GM18873 (cell line): ENCODE results near the gene SHC4.

Experiments
- ATAC-seq: cut with Tn5 transposase; IDR thresholded peaks from one replicate; pipeline ENCODE4 v1.9.1; 2021; ENCODE audit warnings: mild to moderate bottlenecking, moderate library complexity, moderate number of reproducible peaks; ENCODE audit not compliant: unreplicated experiment, low FRiP score

Gene SHC4

DNA sequence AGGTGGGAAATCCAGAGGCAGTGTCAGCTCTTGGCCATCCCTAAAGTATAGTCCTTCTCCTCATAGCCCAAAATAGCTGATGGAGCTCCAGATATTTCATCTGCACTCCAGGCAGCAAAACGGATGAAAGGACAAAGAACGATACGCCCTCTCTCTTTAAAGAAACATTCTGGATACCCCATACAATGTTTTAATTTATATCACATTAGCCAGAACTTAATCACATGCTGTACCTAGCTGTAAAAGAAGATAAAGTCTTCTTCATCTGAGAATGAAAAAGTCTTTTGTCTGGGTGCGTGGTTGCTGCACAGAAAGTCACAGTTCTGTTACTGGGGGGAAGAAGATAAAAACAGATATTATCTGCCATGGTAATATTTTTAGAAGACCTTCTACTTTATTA lies 4.3 kb upstream of the SHC4 start:
- no peak for ATAC-seq

DNA sequence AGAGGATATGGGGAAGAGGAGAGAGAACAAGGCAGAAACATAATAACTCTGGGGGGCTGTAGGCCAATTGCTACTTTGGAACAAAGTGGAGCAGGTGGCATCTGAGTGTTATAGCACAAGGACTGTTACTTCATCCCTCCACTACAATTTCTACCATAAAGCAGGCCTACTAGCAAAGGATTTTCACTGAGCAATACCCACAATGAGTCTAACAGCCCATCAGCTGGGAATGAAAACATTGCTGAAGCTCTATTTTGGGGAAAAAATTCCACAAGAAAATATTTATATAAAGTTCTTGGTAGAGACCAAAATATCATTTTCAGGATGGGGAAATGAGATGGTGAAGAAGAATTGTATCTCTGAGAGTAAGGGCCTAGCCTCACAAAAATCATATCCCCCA lies 3.6 kb upstream of the SHC4 start:
- no peak for ATAC-seq

- ATAC-seq, result peak; percentile 83
Observed at GRCh38 chr15:48966595-48967301, 3.0 kb upstream of the SHC4 start.

GRCh38 chr15:48965972-48966371 lies 2.3 kb upstream of the SHC4 start:
- peak; percentile 63 for ATAC-seq

- ATAC-seq, result no peak
Observed at GRCh38 chr15:48964898-48965297, 1.2 kb upstream of the SHC4 start.

DNA sequence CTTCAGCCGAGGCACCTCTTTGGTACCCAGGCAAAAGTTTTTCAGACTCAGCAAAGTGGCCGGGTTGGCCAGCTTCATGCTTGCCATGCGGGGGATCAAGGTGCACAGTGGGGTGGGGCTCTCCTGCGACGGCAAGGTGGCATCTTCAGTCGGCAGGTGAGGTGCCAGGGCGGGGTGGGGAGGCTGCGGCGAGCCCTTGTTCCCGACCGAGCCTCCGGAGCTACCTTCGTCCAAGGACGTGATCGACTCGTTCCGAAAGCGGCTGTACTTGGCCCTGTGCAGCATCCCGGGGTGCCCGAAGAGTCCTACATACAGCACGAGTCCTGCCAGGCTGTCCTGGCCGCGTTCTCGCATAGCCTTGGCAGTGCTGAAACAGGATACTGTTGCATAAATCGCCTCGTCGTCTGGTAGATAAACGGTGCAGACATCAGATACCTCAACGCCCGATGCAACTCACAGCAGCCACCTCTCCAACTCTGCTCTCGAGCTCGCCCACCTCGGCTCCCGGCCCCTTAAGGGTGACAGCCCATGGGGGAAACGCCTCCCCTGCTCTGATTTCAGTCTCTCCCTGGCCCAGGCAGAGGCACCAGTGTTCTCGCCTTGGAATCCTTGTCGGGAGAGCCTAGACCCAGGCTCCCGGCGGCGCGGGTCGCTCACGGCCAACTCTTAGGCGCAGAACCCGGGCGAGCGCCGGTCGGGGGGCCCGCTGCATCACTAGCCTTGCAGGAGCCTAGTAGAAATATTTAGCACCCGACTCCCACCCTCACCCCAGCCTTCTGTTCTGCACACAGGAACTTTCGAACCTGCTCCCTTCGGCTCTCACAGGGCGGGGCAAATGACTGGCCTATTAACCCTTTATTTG lies 826 bp downstream of the SHC4 start:
- no peak for ATAC-seq

GRCh38 chr15:48955967-48956366 lies 7.8 kb downstream of the SHC4 start:
- ATAC-seq, result no peak

DNA sequence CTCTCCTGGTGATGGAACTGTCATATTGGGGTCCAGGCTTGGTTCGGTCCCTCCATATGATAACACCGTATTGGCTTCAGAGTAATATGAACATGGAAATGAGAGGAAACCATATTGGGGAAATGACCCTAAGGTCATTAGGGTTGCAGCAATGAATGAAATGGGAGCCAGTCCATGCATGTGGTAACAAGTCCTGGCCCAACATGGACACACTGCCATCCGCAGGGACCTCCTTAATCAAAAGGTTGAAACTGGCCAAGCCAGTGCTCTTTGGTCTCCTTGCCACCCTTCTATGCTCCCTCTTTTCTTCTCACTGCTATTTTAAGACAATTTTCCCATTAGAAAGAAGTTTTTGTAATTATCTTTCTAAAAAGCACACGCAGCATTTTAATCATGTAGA lies 8.3 kb downstream of the SHC4 start:
- no peak for ATAC-seq

- ATAC-seq, result no peak
Observed at GRCh38 chr15:48954538-48954937, 9.2 kb downstream of the SHC4 start.

GRCh38 chr15:48946840-48947187 lies 16.9 kb downstream of the SHC4 start:
- no peak for ATAC-seq

DNA sequence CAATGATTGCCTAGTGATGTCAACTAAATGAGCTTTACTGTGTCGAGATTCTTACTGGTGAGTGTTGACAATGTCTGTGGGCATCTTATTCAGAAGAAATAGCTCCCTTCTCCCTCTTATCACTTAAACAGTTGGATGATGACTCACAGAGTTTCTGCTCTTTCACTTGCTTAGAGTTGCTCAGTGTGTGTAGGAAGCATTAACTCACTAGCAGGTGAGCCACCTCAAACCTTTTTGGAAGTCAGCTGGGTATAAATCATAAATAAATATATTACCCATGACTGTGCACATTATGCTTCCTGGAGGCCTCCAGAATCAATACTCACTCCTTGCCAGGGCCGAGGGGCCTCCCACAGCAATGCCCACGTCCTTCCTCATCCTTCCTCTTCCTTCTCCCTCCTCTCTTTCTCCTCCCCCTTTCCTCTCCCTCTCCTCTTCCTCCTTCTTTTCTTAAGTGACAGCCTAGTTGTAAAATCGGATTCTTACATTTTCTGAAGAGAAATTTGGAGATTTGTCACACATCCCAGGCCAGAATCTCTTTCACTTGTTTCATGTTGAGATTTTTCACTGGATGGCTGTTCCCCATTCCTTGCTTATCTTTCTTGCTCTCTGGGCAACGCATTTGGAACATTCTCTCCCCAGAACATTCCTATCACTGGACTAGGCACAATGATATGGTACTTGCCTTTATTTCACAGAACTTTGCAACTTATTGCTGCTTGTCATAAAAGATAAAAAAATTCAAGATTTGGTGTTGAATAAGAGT lies 17.5 kb downstream of the SHC4 start:
- ATAC-seq, result no peak

DNA sequence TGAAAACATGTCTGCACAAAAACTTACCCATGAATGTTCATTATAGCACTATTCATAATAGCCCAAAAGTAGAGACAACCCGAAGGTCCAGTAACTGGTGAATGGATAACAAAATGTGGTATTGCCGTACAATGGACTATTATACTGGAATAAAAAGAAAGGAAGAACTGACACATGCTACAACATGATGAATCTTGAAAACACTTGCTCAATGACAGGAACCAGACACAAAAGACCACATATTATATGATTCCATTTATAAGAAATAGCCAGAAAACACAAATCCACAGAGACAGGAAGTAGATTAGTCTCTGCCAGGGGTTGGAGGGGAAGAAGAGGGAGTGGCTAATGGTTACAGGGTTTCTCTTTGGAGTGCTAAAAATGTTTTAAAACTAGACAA lies 18.3 kb downstream of the SHC4 start:
- no peak for ATAC-seq

- ATAC-seq, result no peak
Observed at GRCh38 chr15:48941904-48942303, 21.8 kb downstream of the SHC4 start.

DNA sequence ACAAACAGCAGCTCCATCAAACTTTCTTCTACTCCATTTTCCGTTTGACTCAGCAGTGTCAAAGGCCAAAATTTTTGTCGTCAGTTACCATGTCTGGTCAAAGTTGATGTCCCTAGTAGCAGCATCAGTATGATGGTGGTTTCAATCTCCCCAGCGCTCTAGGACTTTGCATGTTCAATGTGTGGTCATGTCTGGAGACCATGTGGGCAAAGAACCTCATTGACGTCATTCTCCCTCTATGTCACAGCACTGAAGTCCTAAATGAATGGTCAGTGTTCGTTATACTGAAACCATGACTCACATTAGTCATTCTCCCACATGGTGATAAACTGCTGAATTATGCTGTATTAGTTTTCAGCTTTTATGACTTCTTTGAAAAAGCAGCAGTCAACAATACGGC lies 23.2 kb downstream of the SHC4 start:
- ATAC-seq, result peak; percentile 98

DNA sequence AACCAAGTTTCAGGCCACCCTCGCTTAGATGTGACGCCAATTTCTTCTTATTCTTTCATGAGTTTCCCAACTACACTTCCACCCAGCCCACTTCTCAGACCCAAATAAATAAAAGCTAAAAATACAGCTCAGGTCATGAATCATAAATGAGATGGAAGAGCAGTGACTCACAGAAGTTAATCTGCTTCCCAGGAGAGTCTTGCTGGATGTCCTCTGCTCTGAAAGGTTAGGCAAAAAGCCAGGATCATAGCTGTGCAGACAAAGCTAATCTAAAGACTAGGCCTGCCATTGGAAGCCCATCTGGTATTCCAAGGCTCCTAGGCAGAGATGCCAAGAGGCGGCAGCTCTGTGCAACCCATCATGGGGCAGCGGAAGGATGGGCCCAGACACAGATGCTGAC lies 24.1 kb downstream of the SHC4 start:
- ATAC-seq, result no peak

DNA sequence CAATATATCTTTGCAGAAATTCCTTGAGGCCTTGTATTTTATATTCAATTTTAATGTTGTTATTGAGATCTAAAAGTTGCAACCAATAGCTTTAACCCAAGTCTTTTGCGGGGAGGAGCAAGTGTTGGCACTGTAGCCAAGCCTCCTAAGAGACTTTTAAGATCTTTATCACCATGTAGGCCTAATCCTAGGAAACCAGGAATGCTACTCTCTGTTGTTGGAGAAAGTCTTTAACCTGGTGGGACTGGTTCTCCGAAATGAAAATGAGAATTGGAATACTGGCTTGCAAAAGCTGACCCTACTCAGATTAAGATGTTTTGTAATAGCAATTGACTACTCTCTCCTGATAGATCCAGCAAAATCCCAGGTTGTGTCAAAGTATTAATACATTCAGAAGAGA lies 25.8 kb downstream of the SHC4 start:
- ATAC-seq, result no peak

- no peak for ATAC-seq
Observed at GRCh38 chr15:48936666-48937065, 27.1 kb downstream of the SHC4 start.

DNA sequence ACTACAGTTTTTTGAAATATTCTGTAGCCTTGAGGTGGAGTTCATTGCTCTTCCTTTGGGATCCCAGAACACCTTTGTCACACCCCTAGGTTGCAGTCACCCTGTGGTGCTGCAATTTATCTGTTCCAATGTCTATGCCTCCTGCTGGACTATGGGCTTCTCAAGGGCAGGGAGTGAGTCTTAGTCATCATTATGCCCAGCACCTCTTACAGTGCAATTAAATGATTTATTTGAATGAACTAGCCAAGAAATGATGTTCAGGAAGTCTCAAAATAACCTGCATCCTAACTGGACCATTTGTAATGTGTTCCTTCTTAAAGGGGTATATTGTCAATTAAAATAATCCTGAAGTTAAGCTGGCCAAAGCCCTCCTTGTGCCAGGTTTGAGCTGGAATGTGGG lies 28.5 kb downstream of the SHC4 start:
- no peak for ATAC-seq

DNA sequence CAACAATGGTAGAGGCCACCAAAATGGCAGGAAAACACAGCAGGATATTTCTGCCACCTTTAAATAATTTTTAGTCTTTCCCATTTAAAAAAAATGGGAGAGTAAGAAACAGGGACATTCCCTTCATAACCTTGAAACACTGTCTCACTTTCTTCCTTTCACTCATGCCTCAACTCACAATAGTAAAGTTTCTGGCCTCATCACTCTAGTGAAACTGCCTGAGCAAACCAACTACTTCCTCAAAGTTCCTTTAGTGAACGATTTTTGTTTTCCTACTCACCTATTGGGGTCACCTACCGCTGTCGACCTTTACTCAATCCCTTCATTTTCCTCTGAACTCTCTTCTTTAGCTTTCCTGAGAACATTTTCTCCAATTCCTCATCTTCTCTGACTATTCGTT lies 33.0 kb downstream of the SHC4 start:
- no peak for ATAC-seq

DNA sequence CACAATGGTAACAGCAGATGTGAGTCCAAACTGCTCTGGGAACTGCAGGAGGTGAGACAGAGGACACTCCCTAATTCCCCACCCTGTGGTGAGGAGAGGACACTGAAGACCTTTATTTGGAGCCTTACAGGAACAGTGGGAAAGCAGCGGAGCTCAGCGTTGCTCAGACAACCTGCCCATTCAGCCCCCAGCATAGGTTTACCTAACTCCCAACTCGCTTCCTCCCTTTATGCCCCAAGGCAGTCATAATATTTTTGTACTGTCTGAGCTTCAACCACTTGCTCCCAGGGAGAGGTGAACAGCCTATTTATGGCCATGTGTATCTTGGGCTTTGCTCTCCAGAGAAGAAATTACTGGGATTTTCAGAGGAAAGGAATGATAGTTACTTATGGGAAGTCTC lies 34.1 kb downstream of the SHC4 start:
- no peak for ATAC-seq

- no peak for ATAC-seq
Observed at GRCh38 chr15:48928877-48929538, 34.7 kb downstream of the SHC4 start.
